GM12892 (cell line): ENCODE measurements around the gene WDFY4.

ENCODE experiments used
- POLR2A ChIP-seq: IDR thresholded peaks from 2 replicates; pipeline ENCODE4 v1.6.1; 2011; ENCODE audit warnings: low read depth, low read length, control low read depth
- POLR2AphosphoS5 ChIP-seq: IDR thresholded peaks from 2 replicates; pipeline ENCODE4 v1.6.1; 2011; ENCODE audit warnings: low read depth, low read length, control low read depth

GRCh38 chr10:48768144-48768766 is 83.6 kb downstream of the WDFY4 start:
- no peak for TF ChIP-seq POLR2AphosphoS5
- TF ChIP-seq POLR2A: no peak
